ENCODE results near the gene CSF1R. TPM values are rescaled to one million over a fixed set of nuclear protein-coding genes. Genes with fewer than 3 reads are reported as not detected.

Gene CSF1R
- total RNA-seq, 1 experiment from 2014 or later = 5.8 TPM

GRCh38 chr5:150066901-150067396, 19.4 kb downstream of the CSF1R start:
- no TSS peak for BruUV-seq (replicated peaks)
- Histone ChIP-seq H3K4me3 (ENCODE audit: low read depth, low read length) (no peak overlapping the region), H3K27me3 (replicated peaks; ENCODE audit: control insufficient read depth, insufficient read depth, low read length) (no peaks in the 10 kb centered on the region), H3K4me1 (peaks cover 6% of the 10 kb centered on the region; the same call in 1 of the 2 replicates), H3K36me3 (ENCODE audit: control insufficient read depth, insufficient read depth, low read length) (no peaks in the 10 kb centered on the region), H3K9me3 (no peaks in the 10 kb centered on the region)
- no peak overlapping the region for H3K4me3 Mint-ChIP-seq (ENCODE audit: unreplicated experiment)
- no peaks in the 10 kb centered on the region for H3K27me3 Mint-ChIP-seq (ENCODE audit: insufficient read depth, unreplicated experiment)
- no peak for TF ChIP-seq CTCF (IDR thresholded peaks at IDR 0.05; ENCODE audit: insufficient read depth in 1 of 2, low read depth in 1 of 2, low read length in 1 of 2, severe bottlenecking in 1 of 2, unreplicated experiment in 1 of 2)
- CTCF ChIA-PET = no interaction called here
- POLR2A ChIA-PET = no interaction called here
- H3K27ac Mint-ChIP-seq (ENCODE audit: unreplicated experiment) = peak overlapping the region; percentile 36
- H3K4me1 Mint-ChIP-seq (ENCODE audit: low read depth, unreplicated experiment) = peaks cover 6% of the 10 kb centered on the region
- intact Hi-C loops (cut with micrococcal nuclease; ENCODE audit: unreplicated experiment) = no loop called here
- no peak for DNase-seq
- H3K9me3 Mint-ChIP-seq (ENCODE audit: unreplicated experiment) = no peaks in the 10 kb centered on the region
- H3K36me3 Mint-ChIP-seq (ENCODE audit: insufficient read depth, unreplicated experiment) = no peaks in the 10 kb centered on the region

GRCh38 chr5:150066436-150066835, 19.9 kb downstream of the CSF1R start:
- no peak for DNase-seq
- H3K4me3 ChIP-seq (ENCODE audit: low read depth, low read length) = no peak overlapping the region
- CTCF ChIA-PET = no interaction called here
- peaks cover 6% of the 10 kb centered on the region; the same call in 1 of the 2 replicates for H3K4me1 ChIP-seq
- no peaks in the 10 kb centered on the region for H3K9me3 Mint-ChIP-seq (ENCODE audit: unreplicated experiment)
- BruUV-seq (replicated peaks) = no TSS peak
- peak overlapping the region; percentile 36 for H3K27ac Mint-ChIP-seq (ENCODE audit: unreplicated experiment)
- POLR2A ChIA-PET = no interaction called here
- no peaks in the 10 kb centered on the region for H3K36me3 ChIP-seq (ENCODE audit: control insufficient read depth, insufficient read depth, low read length)
- H3K27me3 ChIP-seq (replicated peaks; ENCODE audit: control insufficient read depth, insufficient read depth, low read length) = no peaks in the 10 kb centered on the region
- intact Hi-C loops (cut with micrococcal nuclease; ENCODE audit: unreplicated experiment) = no loop called here
- H3K27me3 Mint-ChIP-seq (ENCODE audit: insufficient read depth, unreplicated experiment) = no peaks in the 10 kb centered on the region
- H3K9me3 ChIP-seq = no peaks in the 10 kb centered on the region
- peaks cover 6% of the 10 kb centered on the region for H3K4me1 Mint-ChIP-seq (ENCODE audit: low read depth, unreplicated experiment)
- H3K4me3 Mint-ChIP-seq (ENCODE audit: unreplicated experiment) = no peak overlapping the region
- no peak for TF ChIP-seq CTCF (IDR thresholded peaks at IDR 0.05; ENCODE audit: insufficient read depth in 1 of 2, low read depth in 1 of 2, low read length in 1 of 2, severe bottlenecking in 1 of 2, unreplicated experiment in 1 of 2)
- no peaks in the 10 kb centered on the region for H3K36me3 Mint-ChIP-seq (ENCODE audit: insufficient read depth, unreplicated experiment)

DNA sequence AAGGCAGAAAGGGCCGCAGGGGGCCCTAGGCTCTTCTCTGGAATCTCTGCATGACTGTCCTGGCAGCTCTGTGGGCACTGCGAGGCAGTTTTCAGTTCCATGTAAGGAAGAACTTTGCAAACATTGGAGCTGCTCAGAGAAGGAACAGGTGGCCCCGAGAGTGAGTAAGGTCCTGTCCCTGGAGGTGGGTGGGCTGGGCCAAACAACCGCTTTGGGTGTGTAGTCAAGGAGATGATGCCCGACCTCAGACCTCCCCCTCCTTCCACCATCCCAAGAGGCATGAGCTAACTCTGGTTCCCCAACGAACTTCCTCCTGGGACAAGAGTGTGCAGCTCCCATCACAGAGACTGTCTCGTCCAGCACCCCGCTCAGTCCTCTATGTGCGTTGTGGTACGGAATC, 20.5 kb downstream of the CSF1R start:
- ChIA-PET CTCF (interaction anchor here (0.5 to 0.7 kb wide), 4 partner anchors 96 to 340 kb away, joined by 3 read pairs; no protein-coding TSS in a partner anchor), POLR2A (no interaction called here)
- DNase-seq = no peak
- Mint-ChIP-seq H3K4me3 (ENCODE audit: unreplicated experiment) (no peak overlapping the region), H3K27me3 (ENCODE audit: insufficient read depth, unreplicated experiment) (no peaks in the 10 kb centered on the region), H3K27ac (ENCODE audit: unreplicated experiment) (no peak overlapping the region), H3K4me1 (ENCODE audit: low read depth, unreplicated experiment) (peaks cover 6% of the 10 kb centered on the region), H3K9me3 (ENCODE audit: unreplicated experiment) (no peaks in the 10 kb centered on the region), H3K36me3 (ENCODE audit: insufficient read depth, unreplicated experiment) (no peaks in the 10 kb centered on the region)
- Histone ChIP-seq H3K36me3 (ENCODE audit: control insufficient read depth, insufficient read depth, low read length) (no peaks in the 10 kb centered on the region), H3K9me3 (no peaks in the 10 kb centered on the region), H3K4me3 (ENCODE audit: low read depth, low read length) (no peak overlapping the region), H3K27me3 (replicated peaks; ENCODE audit: control insufficient read depth, insufficient read depth, low read length) (no peaks in the 10 kb centered on the region), H3K4me1 (peaks cover 6% of the 10 kb centered on the region; the same call in 1 of the 2 replicates)
- BruUV-seq (replicated peaks) = no TSS peak
- intact Hi-C loops (cut with micrococcal nuclease; ENCODE audit: unreplicated experiment) = no loop called here
- TF ChIP-seq CTCF (IDR thresholded peaks at IDR 0.05; ENCODE audit: insufficient read depth in 1 of 2, low read depth in 1 of 2, low read length in 1 of 2, severe bottlenecking in 1 of 2, unreplicated experiment in 1 of 2) = no peak
